CD4-positive, alpha-beta memory T cell (primary cell): ENCODE measurements around the gene R3HDM4. TPM values are rescaled to one million over a fixed set of nuclear protein-coding genes. Genes with fewer than 3 reads are reported as not detected.

Experiments
- CTCF ChIA-PET: fragments of 350-600 bp; sonication (Branson Sonifier 250); formaldehyde crosslinking; loops from one replicate; lab custom pipeline; 2021; ENCODE audit warnings: inconsistent platforms; ENCODE audit not compliant: partially characterized antibody; lab: Charles Lee
- POLR2A ChIA-PET: fragments of 350-600 bp; sonication (Branson Sonifier 250); formaldehyde crosslinking; loops from one replicate; lab custom pipeline; 2021; ENCODE audit not compliant: partially characterized antibody; lab: Charles Lee
- DNase-seq, 5 donors: peaks; one replicate each; pipeline versions ENCODE4 v3.0.0 to v3.0.0-alpha.2; 2020 to 2022; ENCODE audit warnings: mixed read lengths in 1 of 5
- H3K27ac ChIP-seq: one replicate; pipeline ENCODE4 v1.7.0; 2013; ENCODE audit warnings: low read depth, low read length
- H3K27me3 ChIP-seq: 2 replicates; pipeline ENCODE4 v1.7.0; 2013; ENCODE audit warnings: mild to moderate bottlenecking, low read length, moderate library complexity; ENCODE audit not compliant: insufficient read depth
- H3K36me3 ChIP-seq: 2 replicates; pipeline ENCODE4 v1.7.0; 2013; ENCODE audit warnings: mild to moderate bottlenecking, low read length, moderate library complexity; ENCODE audit not compliant: insufficient read depth
- H3K4me1 ChIP-seq: 2 replicates; pipeline ENCODE4 v1.7.0; 2013; ENCODE audit warnings: mild to moderate bottlenecking, low read length, moderate library complexity; ENCODE audit not compliant: insufficient read depth
- H3K4me3 ChIP-seq, 2 donors: one replicate each; pipeline ENCODE4 v1.7.0; 2013; ENCODE audit warnings: low read length in 2 of 2, mild to moderate bottlenecking in 1 of 2
- H3K9me3 ChIP-seq, 2 donors: one replicate each; pipeline ENCODE4 v1.7.0; 2013; ENCODE audit warnings: low read length in 2 of 2, control low read depth in 1 of 2; ENCODE audit not compliant: control insufficient read depth in 1 of 2
- H3K27ac Mint-ChIP-seq, 7 donors: one replicate each; pipeline ENCODE4 v1.8.0; 2020 to 2021; ENCODE audit warnings: mixed read lengths in 7 of 7, mild to moderate bottlenecking in 6 of 7, inconsistent platforms in 3 of 7, moderate library complexity in 3 of 7
- H3K27me3 Mint-ChIP-seq, 2 donors: one replicate each; pipeline ENCODE4 v1.8.0; 2020 to 2021; ENCODE audit warnings: mixed read lengths in 2 of 2
- H3K36me3 Mint-ChIP-seq, 2 donors: one replicate each; pipeline ENCODE4 v1.8.0; 2020 to 2021; ENCODE audit warnings: mixed read lengths in 2 of 2, inconsistent platforms in 1 of 2, mild to moderate bottlenecking in 1 of 2
- H3K4me1 Mint-ChIP-seq, 4 donors: one replicate each; pipeline ENCODE4 v1.8.0; 2020 to 2021; ENCODE audit warnings: mixed read lengths in 4 of 4, mild to moderate bottlenecking in 1 of 4
- H3K4me3 Mint-ChIP-seq, 8 donors: one replicate each; pipeline ENCODE4 v1.8.0; 2020 to 2021; ENCODE audit warnings: mixed read lengths in 8 of 8, mild to moderate bottlenecking in 7 of 8, moderate library complexity in 6 of 8, inconsistent platforms in 3 of 8
- H3K9me3 Mint-ChIP-seq, 8 donors: one replicate each; pipeline ENCODE4 v1.8.0; 2020 to 2021; ENCODE audit warnings: mixed read lengths in 8 of 8, mild to moderate bottlenecking in 5 of 8, inconsistent platforms in 3 of 8, moderate library complexity in 1 of 8
- intact Hi-C: fragments of 100-400 bp; cut with micrococcal nuclease; formaldehyde crosslinking; loops from one replicate; pipeline ENCODE4 v1.15.1; 2023
- polyA plus RNA-seq, 2 donors: library from polyadenylated mRNA; unstranded; fragments of 300-500 nt; fragmentation: Illumina TruSeq; gene quantifications; one replicate each; pipeline ENCODE4 v1.2.3, GENCODE V29; 2021
- total RNA-seq, 2 experiments: library from RNA; stranded (reverse); gene quantifications; one replicate each; pipeline ENCODE4 v1.2.3, GENCODE V29; 2021

Gene R3HDM4
- total and polyA plus RNA-seq, 4 experiments from 2014 or later, result 153 to 230 (median 181) TPM

DNA sequence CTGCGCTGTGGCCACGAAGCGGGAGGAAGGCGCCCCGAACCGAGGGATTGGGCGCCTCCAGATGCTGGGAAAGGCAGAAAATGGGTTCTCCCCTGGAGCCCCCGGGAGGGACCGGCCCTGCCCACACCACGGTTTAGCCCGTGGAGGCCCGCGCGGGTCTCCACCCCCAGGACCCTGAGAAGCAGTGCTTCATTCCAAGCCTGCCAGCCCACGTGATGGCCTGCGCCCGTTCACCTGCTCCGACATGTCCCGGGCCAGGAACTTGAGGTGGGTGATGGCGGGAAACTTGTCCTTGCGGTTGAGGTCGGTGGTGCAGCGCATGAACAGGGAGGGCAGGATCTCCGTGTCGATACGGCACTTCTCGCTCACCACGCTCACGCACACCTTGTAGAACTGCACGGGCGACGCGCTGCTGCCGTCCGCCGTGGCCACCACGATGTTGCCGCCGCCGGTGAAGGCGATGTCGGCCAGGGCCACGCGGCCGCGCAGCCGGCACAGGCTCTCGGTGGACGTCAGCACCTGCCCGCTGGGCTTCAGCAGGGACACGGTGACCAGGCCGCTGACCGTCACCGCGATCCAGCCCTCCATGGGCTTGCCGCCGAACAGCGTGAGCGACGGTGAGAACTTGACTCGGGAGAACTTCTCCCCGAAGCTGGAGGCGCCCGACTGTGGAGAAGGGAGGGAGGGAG is 27.3 kb downstream of the R3HDM4 start:
- H3K4me3 Mint-ChIP-seq, result no peak overlapping the region
- Histone ChIP-seq H3K9me3 (no peaks in the 10 kb centered on the region), H3K4me1 (peaks cover 20% of the 10 kb centered on the region), H3K27me3 (no peaks in the 10 kb centered on the region), H3K4me3 (no peak overlapping the region), H3K36me3 (peaks cover 42% of the 10 kb centered on the region), H3K27ac (no peak overlapping the region)
- DNase-seq, result no peak
- intact Hi-C loops, result no loop called here
- no peaks in the 10 kb centered on the region for H3K9me3 Mint-ChIP-seq
- POLR2A ChIA-PET, result no interaction called here
- H3K4me1 Mint-ChIP-seq, result peaks cover 0 to 22% (median 0%) of the 10 kb centered on the region in 4 donors
- H3K27ac Mint-ChIP-seq, result peak overlapping the region in 1 of 7 donors; percentile 55
- H3K27me3 Mint-ChIP-seq, result no peaks in the 10 kb centered on the region
- CTCF ChIA-PET, result no interaction called here
- H3K36me3 Mint-ChIP-seq, result peaks cover 0 to 25% of the 10 kb centered on the region in 2 donors

GRCh38 chr19:884420-885211 is 28.4 kb downstream of the R3HDM4 start:
- Mint-ChIP-seq H3K4me3 (no peak overlapping the region), H3K4me1 (peaks cover 0 to 18% (median 0%) of the 10 kb centered on the region in 4 donors), H3K9me3 (no peaks in the 10 kb centered on the region), H3K36me3 (peaks cover 0 to 23% of the 10 kb centered on the region in 2 donors), H3K27ac (no peak overlapping the region), H3K27me3 (no peaks in the 10 kb centered on the region)
- ChIA-PET CTCF (no interaction called here), POLR2A (no interaction called here)
- Histone ChIP-seq H3K27ac (no peak overlapping the region), H3K9me3 (no peaks in the 10 kb centered on the region), H3K36me3 (peaks cover 42% of the 10 kb centered on the region), H3K4me3 (no peak overlapping the region), H3K27me3 (no peaks in the 10 kb centered on the region), H3K4me1 (peaks cover 20% of the 10 kb centered on the region)
- intact Hi-C loops, result no loop called here
- no peak for DNase-seq

DNA sequence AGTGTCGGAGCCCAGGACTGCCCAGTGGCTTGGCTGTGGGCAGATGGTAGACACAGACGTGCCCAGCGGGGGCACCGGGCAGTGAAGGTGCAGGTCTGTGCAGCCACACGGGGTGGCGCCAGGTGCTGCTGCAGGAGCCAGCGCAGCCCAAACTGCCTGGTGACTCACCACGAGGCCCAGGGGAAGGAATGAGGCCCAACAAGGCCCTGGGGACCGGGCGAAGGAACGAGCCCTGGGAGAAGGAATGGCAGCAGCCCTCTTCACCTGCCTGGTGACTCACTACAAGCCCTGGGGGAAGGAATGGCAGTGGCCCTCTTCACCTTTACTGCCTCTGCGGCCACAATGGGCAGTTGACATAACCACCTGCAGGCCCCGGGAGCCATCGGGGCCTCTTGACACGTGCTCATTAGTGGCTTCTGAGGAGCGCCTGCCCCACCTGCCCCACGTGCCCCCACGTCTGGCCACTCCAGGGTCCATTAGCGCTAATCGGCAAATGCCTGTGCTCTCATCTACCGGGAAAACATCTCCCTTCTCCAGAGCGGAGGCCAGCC is 29.3 kb downstream of the R3HDM4 start:
- Histone ChIP-seq H3K4me3 (no peak overlapping the region), H3K36me3 (peaks cover 38% of the 10 kb centered on the region), H3K4me1 (peaks cover 15% of the 10 kb centered on the region), H3K9me3 (no peaks in the 10 kb centered on the region), H3K27me3 (no peaks in the 10 kb centered on the region), H3K27ac (no peak overlapping the region)
- ChIA-PET CTCF (interaction anchor here (1.0 kb wide), 1 partner anchor 20 kb away, joined by 4 read pairs; no protein-coding TSS in a partner anchor), POLR2A (interaction anchor here (1.2 to 1.6 kb wide), 2 partner anchors 11 to 25 kb away, joined by 4 to 6 read pairs; no protein-coding TSS in a partner anchor)
- Mint-ChIP-seq H3K27me3 (no peaks in the 10 kb centered on the region), H3K36me3 (peaks cover 6 to 19% of the 10 kb centered on the region in 2 donors), H3K4me1 (peaks cover 0 to 15% (median 0%) of the 10 kb centered on the region in 4 donors), H3K4me3 (no peak overlapping the region), H3K9me3 (no peaks in the 10 kb centered on the region), H3K27ac (no peak overlapping the region)
- no peak for DNase-seq
- intact Hi-C loops, result no loop called here

GRCh38 chr19:882871-883497 is 30.0 kb downstream of the R3HDM4 start:
- H3K9me3 ChIP-seq, result no peaks in the 10 kb centered on the region
- peaks cover 0 to 9% (median 0%) of the 10 kb centered on the region in 4 donors for H3K4me1 Mint-ChIP-seq
- H3K27me3 ChIP-seq, result no peaks in the 10 kb centered on the region
- no peak overlapping the region for H3K4me3 Mint-ChIP-seq
- POLR2A ChIA-PET, result interaction anchor here (0.8 to 9.0 kb wide), 4 partner anchors 11 to 36 kb away, joined by 4 to 47 read pairs (median 5); partner anchors contain the start of genes MED16 and RNU6-9
- peaks cover 35% of the 10 kb centered on the region for H3K36me3 ChIP-seq
- no peaks in the 10 kb centered on the region for H3K9me3 Mint-ChIP-seq
- no peak overlapping the region for H3K27ac ChIP-seq
- no peak overlapping the region for H3K27ac Mint-ChIP-seq
- intact Hi-C loops, result no loop called here
- no peaks in the 10 kb centered on the region for H3K27me3 Mint-ChIP-seq
- no peak for DNase-seq
- H3K4me3 ChIP-seq, result no peak overlapping the region
- CTCF ChIA-PET, result interaction anchor here (1.0 kb wide), 1 partner anchor 20 kb away, joined by 4 read pairs; no protein-coding TSS in a partner anchor
- peaks cover 11% of the 10 kb centered on the region for H3K4me1 ChIP-seq
- peaks cover 6 to 19% of the 10 kb centered on the region in 2 donors for H3K36me3 Mint-ChIP-seq

GRCh38 chr19:881385-882071 is 31.5 kb downstream of the R3HDM4 start:
- peaks cover 31% of the 10 kb centered on the region for H3K36me3 ChIP-seq

DNA sequence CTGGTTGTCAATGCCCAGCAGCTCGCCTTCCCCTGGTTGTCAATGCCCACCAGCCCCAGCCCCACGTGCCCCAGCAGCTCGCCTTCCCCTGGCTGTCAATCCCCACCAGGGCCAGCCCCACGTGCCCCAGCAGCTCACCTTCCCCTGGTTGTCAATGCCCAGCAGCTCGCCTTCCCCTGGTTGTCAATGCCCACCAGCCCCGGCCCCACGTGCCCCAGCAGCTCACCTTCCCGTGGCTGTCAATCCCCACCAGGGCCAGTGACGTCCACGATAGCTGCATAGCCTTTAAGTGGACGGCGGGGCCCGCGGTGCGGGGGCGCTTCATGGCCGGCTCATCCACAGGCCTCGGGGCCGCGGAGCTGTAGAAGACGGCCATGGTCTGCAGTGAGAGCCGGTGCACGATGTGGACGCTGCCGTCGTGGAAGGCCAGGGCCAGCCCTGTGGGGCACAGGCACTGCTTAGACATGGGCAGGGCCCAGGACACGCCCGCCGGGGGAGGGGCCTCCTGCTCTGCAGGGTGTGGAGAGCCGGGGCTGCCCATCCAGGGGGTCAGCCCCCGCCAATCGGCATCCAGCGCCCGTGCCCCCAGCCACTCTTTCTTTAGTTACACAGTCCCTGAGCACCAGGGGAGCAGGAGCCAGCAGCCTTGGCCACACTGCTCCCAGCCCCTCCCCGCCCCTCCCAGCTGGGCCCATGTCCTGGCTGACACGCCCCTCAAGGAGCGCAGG is 33.1 kb downstream of the R3HDM4 start:
- H3K27ac ChIP-seq, result no peak overlapping the region
- H3K4me1 Mint-ChIP-seq, result peaks cover 0 to 4% (median 0%) of the 10 kb centered on the region in 4 donors

More at GRCh38 chr19:881385-882071, 31.5 kb downstream of the R3HDM4 start:
- Mint-ChIP-seq H3K27me3 (no peaks in the 10 kb centered on the region), H3K27ac (peak overlapping the region in 1 of 7 donors; percentile 35), H3K4me3 (no peak overlapping the region), H3K4me1 (peaks cover 0 to 4% (median 0%) of the 10 kb centered on the region in 4 donors), H3K9me3 (no peaks in the 10 kb centered on the region), H3K36me3 (peaks cover 6 to 15% of the 10 kb centered on the region in 2 donors)
- intact Hi-C loops, result no loop called here
- ChIA-PET CTCF (interaction anchor here (0.8 to 1.2 kb wide), 2 partner anchors 17 to 18 kb away, joined by 3 to 4 read pairs; no protein-coding TSS in a partner anchor), POLR2A (interaction anchor here (0.9 to 9.0 kb wide), 2 partner anchors 9 to 14 kb away, joined by 3 to 47 read pairs; partner anchors contain the start of genes MED16 and RNU6-9)
- H3K4me1 ChIP-seq, result no peaks in the 10 kb centered on the region
- H3K27ac ChIP-seq, result no peak overlapping the region
- DNase-seq, result no peak
- no peak overlapping the region for H3K4me3 ChIP-seq
- H3K9me3 ChIP-seq, result no peaks in the 10 kb centered on the region
- H3K27me3 ChIP-seq, result no peaks in the 10 kb centered on the region

More for the DNA sequence above, 33.1 kb downstream of the R3HDM4 start:
- intact Hi-C loops, result no loop called here
- no peak for DNase-seq
- Mint-ChIP-seq H3K36me3 (peaks cover 6 to 13% of the 10 kb centered on the region in 2 donors), H3K9me3 (no peaks in the 10 kb centered on the region), H3K27ac (peak overlapping the region in 1 of 7 donors; percentile 29), H3K27me3 (no peaks in the 10 kb centered on the region), H3K4me3 (no peak overlapping the region)
- peaks cover 25% of the 10 kb centered on the region for H3K36me3 ChIP-seq
- H3K27me3 ChIP-seq, result no peaks in the 10 kb centered on the region
- no peaks in the 10 kb centered on the region for H3K4me1 ChIP-seq
- POLR2A ChIA-PET, result interaction anchor here (0.6 to 9.0 kb wide), 3 partner anchors 15 to 141 kb away, joined by 3 to 47 read pairs (median 5); partner anchors contain the start of genes MED16, RNU6-9 and TMEM259
- no peaks in the 10 kb centered on the region for H3K9me3 ChIP-seq
- no peak overlapping the region for H3K4me3 ChIP-seq
- CTCF ChIA-PET, result interaction anchor here (1.9 to 2.3 kb wide), 2 partner anchors 13 to 16 kb away, joined by 8 to 11 read pairs; partner anchors contain the start of genes MED16 and RNU6-9
